Stimulated activated CD8-positive, alpha-beta memory T cell treated with anti-CD3 and anti-CD28 coated beads, Interleukin-15, amount 100 ng/mL, for 4 hours (primary cell): ENCODE results near the gene BRPF3.
A peak's percentile ranks its signal among the peaks of the same experiment; 100 is the strongest.

Experiments
- DNase-seq, 2 donors: peaks; one replicate each; pipeline ENCODE4 v3.0.0-alpha.2; 2020; ENCODE audit warnings: low read depth in 2 of 2

Gene BRPF3

GRCh38 chr6:36196113-36196879 lies at the start of gene BRPF3:
Gene BRPF3, plus strand, starts transcription at chr6:36196744. Its CDS starts 3,579 bp downstream, at chr6:36200323.
- peak; percentile 45 to 60 for DNase-seq

DNA sequence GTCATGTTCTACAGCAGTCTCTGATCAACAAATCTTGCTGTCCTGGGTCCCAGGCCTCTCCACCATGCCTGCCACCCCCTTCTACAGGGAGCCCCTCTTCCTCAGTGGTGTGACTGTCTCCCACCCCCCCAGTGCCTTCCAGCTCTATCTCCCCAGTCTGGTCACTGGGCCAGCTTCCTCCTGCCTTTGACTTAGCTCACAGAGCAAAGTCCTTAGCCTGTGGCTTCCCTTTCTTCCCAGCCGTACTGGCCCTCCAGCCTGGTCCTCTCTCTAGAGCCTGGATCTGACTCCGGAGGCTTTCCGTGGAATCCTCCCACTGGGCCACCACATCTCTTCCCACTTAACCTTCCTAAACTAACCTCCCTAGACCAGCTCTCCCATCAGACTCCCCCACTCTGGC lies 49.2 kb upstream of the BRPF3 start:
- DNase-seq: no peak

GRCh38 chr6:36149476-36149875 lies 47.1 kb upstream of the BRPF3 start:
- DNase-seq: no peak

- DNase-seq: no peak
Measured at GRCh38 chr6:36150283-36150682, 46.3 kb upstream of the BRPF3 start.

DNA sequence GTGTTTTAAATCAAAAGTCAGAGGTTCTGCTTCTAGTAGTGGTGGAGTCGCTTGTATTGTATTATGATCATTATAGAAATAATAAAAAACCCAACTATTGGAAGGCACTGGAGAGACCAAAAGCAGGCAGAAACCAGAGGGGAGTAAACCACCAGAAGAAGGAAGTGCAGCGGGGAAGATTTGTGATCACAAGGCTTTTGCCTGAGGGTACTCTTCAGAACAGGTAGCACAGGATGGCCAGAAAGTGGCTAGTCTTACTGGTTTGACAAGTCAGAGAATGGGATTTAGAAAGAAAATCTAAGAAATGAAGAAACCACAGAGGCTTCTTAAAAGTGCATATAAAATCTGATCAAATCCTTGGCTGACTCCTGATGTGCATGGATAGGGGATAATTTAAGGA lies 42.3 kb upstream of the BRPF3 start:
- no peak for DNase-seq

- DNase-seq: no peak
Measured at GRCh38 chr6:36155662-36156061, 40.9 kb upstream of the BRPF3 start.

GRCh38 chr6:36160147-36160760 lies 36.3 kb upstream of the BRPF3 start:
- no peak for DNase-seq

DNA sequence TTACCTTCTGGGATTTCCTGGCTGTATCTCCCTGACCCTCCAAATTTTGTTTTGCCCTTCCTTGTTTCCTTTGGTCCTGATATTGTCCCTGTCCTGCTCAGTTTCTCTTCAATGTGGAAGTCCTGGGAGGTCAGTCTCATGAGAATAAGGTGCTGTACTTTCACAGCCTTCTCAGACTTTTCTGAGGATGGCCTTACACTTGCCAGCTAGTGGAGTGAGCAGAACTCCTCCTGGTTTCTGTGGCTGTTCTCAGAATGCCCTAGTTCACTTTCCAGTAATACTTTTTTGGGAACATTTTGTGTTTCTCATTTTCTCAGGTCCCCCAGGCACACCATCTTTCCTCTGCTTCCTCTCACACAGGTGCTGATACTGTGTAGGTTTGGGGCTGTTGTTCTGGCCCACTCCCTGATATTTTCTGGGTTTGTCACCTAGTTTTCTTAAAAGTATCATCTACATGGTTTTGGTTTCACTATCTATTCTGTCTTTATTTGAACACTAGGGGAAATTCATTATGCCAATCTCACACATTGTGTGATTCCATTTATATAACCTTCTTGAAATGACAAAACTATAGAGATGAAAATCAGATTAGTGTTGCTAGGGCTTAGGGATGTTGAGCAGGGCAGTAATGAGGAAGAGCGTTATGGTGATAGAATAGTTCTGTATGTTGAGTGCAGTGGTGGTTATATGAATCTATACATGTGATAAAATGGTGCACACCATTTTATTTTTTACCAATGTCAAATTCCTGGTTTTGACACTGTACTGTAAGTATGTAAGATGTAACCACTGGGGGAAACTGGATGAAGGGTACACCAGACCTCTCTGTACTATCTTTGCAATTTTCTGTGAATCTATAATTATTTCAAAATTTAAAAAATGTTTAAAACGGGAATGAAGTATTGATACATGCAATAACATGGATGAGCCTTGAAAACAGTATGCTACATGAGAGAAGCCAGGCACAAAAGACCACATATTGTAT lies 27.2 kb upstream of the BRPF3 start:
- no peak for DNase-seq

- DNase-seq: no peak
Measured at GRCh38 chr6:36170704-36171103, 25.8 kb upstream of the BRPF3 start.

- DNase-seq: no peak
Measured at GRCh38 chr6:36171573-36171972, 25.0 kb upstream of the BRPF3 start.

DNA sequence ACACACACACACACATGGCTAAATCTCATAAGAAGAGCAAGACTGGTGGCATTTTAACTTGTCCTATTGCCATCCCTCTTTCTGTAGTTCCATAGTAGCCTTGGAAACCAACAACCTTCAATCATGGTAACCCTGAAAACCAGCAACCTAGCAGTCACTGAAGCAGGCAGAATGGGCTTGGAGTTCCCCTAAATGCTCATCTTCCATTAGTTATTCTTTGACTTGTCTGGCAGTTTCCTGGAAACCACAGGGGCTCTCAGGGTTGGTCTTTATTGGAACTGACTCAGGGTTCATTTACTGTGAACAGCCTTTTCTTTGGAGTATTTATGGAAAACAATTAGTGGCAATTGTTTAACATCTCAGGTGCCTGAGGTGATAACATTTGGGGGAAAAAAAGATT lies 19.4 kb upstream of the BRPF3 start:
- no peak for DNase-seq

GRCh38 chr6:36178544-36178943 lies 18.0 kb upstream of the BRPF3 start:
- no peak for DNase-seq

- DNase-seq: no peak
Measured at GRCh38 chr6:36180126-36180525, 16.4 kb upstream of the BRPF3 start.

- no peak for DNase-seq
Measured at GRCh38 chr6:36184311-36184710, 12.2 kb upstream of the BRPF3 start.

GRCh38 chr6:36186199-36186598 lies 10.3 kb upstream of the BRPF3 start:
- DNase-seq: no peak

- no peak for DNase-seq
Measured at GRCh38 chr6:36187446-36187845, 9.1 kb upstream of the BRPF3 start.

DNA sequence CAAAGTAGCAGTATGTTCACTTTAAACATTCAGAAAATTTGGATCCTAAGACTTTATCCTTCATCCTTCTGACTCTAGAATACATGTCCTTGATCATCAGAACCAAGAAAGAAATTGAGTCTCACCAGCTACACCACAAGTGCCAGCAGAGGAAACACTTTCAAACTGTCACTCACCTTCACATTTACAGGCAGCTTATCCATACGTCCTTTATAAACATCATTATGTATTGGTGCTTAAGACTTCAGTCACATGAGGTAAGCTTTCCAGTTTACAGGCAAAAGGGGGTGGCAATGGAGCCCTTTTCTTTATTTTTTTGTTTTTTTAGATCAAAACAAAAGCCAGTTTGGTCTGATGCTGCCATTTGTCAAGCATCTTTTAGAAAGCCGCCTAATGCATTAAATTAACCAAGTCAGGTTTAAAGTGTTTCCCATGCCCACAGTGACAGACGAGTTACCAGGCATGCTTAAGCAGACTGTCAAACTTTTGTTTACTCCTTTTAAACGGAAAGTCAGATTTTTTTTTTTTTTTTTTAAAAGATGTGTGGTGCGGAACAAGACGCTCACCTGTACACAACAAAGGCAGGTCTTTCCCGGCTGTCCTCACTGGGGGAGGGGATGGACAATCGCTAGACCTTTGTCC lies 952 bp upstream of the BRPF3 start:
- DNase-seq: no peak

DNA sequence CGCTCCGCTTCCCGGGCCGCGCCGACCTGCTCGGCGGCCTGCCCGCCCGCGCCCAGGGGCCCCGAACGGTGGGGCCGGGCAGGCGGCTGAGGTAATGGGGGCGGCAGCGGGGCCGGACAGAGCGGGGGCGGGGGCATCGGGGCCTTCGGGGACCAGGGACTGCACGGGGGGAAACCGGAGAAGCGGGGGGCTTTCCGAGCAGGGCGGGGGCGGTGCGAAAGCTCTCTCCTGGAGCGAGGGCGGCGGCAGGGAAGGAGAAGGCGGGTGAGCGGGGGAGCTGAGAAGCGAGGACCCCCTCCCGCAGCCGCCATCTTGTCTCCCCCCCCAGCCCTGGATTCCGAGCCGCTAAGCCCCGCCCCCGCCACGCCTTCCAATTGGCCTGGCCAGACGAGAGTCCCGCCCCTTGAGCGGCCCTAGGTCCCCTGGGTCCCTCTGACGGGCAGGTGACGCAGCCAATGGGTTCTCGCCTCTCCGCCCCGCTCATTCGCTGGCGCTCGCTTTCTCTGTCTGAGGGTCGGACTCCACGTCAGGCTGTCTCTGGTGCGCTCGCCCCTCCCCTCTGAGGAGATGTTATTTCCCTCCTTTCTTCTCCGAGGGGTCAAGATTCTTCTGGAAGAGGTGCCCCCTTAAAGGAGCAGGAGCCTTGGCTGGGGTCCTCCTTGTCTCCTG lies 470 bp downstream of the BRPF3 start:
- peak; percentile 99 for DNase-seq

GRCh38 chr6:36197739-36198221 lies 1.2 kb downstream of the BRPF3 start:
- DNase-seq: no peak

DNA sequence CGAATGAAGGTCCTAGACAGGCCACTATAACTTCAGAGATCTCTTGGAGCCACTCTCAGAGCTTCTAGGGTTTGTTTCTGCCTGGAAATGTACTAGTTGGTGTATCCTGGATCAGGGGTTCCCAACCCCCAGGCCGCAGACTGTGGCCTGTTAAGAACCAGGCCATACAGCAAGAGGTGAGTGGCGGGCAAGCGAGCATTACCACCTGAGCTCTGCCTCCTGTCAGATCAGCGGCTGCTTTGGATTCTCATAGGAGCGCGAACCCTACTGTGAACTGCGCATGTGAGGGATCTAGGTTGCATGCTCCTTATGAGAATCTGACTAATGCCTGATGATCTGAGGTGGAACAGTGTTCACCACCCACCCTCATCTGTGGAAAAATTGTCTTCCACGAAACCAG lies 2.4 kb downstream of the BRPF3 start:
- no peak for DNase-seq
